ENCODE data around the gene CD302. TPM values are rescaled to one million over a fixed set of nuclear protein-coding genes. Genes with fewer than 3 reads are reported as not detected.

Gene CD302
- total RNA-seq, 1 experiment from 2014 or later, result 0.68 TPM

DNA sequence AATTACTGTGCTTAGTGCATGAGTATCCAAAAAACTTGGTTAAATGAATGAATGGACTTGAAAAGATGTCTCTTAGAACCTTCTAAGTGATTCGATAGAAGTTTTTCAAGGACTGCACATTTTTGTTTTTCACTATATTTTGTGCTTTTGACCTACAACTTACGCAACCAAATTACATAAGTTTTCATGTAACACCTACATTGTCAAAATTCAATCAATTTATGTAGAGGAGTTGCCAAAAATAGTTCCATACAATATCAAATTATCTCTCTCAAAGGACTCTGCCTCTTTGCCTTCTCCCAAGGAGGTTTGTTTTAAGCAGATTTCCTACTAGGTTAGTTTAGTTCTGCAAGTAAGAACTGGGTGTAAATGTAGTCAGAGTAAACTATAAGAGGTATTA, 75.4 kb downstream of the CD302 start:
- no peaks in the 10 kb centered on the region for H3K4me1 ChIP-seq (ENCODE audit: insufficient read depth, low read length)
- H3K79me2 ChIP-seq (ENCODE audit: insufficient read depth, low read length), result peaks cover 73% of the 10 kb centered on the region
- no peak overlapping the region for H2BK120ac ChIP-seq (ENCODE audit: low read depth, low read length, poor library complexity, severe bottlenecking)
- no peaks in the 10 kb centered on the region for H3K27me3 Mint-ChIP-seq (ENCODE audit: low read depth)
- H3K4ac ChIP-seq (ENCODE audit: low read depth, low read length), result no peak overlapping the region
- H2BK5ac ChIP-seq (ENCODE audit: insufficient read length, low read length), result no peak overlapping the region
- no peak overlapping the region for H3K14ac ChIP-seq (ENCODE audit: insufficient read depth, low read length)
- H3K27ac Mint-ChIP-seq, result no peak overlapping the region
- no peak overlapping the region for H2BK20ac ChIP-seq (ENCODE audit: low read depth, low read length, poor library complexity, severe bottlenecking)
- no peak overlapping the region for H3K56ac ChIP-seq (ENCODE audit: insufficient read length, low read depth, low read length)
- no peak overlapping the region for H3K18ac ChIP-seq (ENCODE audit: insufficient read length, low read depth, low read length)
- H2BK12ac ChIP-seq (ENCODE audit: insufficient read length, low read depth, low read length), result no peak overlapping the region
- H2AK5ac ChIP-seq (ENCODE audit: insufficient read length, low read length), result no peak overlapping the region
- no peaks in the 10 kb centered on the region for H3K9me3 ChIP-seq (ENCODE audit: control insufficient read depth, low read depth, low read length)
- H3T11ph ChIP-seq (ENCODE audit: low read length), result no peak overlapping the region
- H4K20me1 ChIP-seq (ENCODE audit: control insufficient read depth, insufficient read depth, insufficient read length), result no peaks in the 10 kb centered on the region
- peaks cover 36 to 61% (median 61%) of the 10 kb centered on the region in 3 experiments for H3K36me3 Mint-ChIP-seq (ENCODE audit: insufficient read depth in 1 of 3, low read depth in 3 of 3)
- DNase-seq, result no peak
- H3K9ac ChIP-seq (ENCODE audit: extremely low read depth, insufficient read length, low read length), result no peak overlapping the region
- no peak overlapping the region for H3K4me3 Mint-ChIP-seq
- no peak overlapping the region for H3K4me2 ChIP-seq (ENCODE audit: insufficient read depth, insufficient read length, low read length)
- H4K91ac ChIP-seq (ENCODE audit: insufficient read length, low read depth, low read length), result no peak overlapping the region
- H3K23ac ChIP-seq (ENCODE audit: insufficient read length, low read depth, low read length), result no peak overlapping the region
- no peak overlapping the region for H2AFZ ChIP-seq (ENCODE audit: low read length)
- H3K79me1 ChIP-seq (ENCODE audit: insufficient read depth, low read depth, low read length, poor library complexity, severe bottlenecking), result no peaks in the 10 kb centered on the region
- no peaks in the 10 kb centered on the region for H3K27me3 ChIP-seq (ENCODE audit: insufficient read depth, low read length)
- H4K5ac ChIP-seq (ENCODE audit: insufficient read length, low read depth, low read length), result no peak overlapping the region
- H3K9me3 Mint-ChIP-seq, result peaks cover 5 to 14% of the 10 kb centered on the region in 2 experiments; a peak in 4 of 5 replicates
- no peaks in the 10 kb centered on the region for H3K23me2 ChIP-seq (ENCODE audit: insufficient read length, low read depth, low read length, poor library complexity, severe bottlenecking)
- H4K8ac ChIP-seq (replicated peaks; ENCODE audit: insufficient read length, low read depth, low read length), result no peak overlapping the region
- TF ChIP-seq, protein P1, sequence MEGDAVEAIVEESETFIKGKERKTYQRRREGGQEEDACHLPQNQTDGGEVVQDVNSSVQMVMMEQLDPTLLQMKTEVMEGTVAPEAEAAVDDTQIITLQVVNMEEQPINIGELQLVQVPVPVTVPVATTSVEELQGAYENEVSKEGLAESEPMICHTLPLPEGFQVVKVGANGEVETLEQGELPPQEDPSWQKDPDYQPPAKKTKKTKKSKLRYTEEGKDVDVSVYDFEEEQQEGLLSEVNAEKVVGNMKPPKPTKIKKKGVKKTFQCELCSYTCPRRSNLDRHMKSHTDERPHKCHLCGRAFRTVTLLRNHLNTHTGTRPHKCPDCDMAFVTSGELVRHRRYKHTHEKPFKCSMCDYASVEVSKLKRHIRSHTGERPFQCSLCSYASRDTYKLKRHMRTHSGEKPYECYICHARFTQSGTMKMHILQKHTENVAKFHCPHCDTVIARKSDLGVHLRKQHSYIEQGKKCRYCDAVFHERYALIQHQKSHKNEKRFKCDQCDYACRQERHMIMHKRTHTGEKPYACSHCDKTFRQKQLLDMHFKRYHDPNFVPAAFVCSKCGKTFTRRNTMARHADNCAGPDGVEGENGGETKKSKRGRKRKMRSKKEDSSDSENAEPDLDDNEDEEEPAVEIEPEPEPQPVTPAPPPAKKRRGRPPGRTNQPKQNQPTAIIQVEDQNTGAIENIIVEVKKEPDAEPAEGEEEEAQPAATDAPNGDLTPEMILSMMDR (conservative IDR thresholded peaks at IDR 0.05), result no peak
- H3K27ac ChIP-seq (ENCODE audit: insufficient read length, low read depth, low read length), result no peak overlapping the region
- peaks cover 17 to 30% of the 10 kb centered on the region in 2 experiments; a peak in 3 of 4 replicates for H3K4me1 Mint-ChIP-seq
- H2BK15ac ChIP-seq (ENCODE audit: low read depth, low read length), result no peak overlapping the region
- WGBS (ENCODE audit: extremely low coverage, insufficient read length, low lambda C conversion rate), result no CpG with 5 or more reads among the region's 2 CpGs
